ENCODE data around the gene DLGAP4.

DLGAP4 gene

GRCh38 chr20:36331209-36331608, 25.1 kb downstream of the DLGAP4 start:
- Histone ChIP-seq H3F3A (ENCODE audit: control insufficient read depth, insufficient read depth) (no peaks in the 10 kb centered on the region), H3K4me3 (ENCODE audit: low read length) (no peak overlapping the region), H3K9me3 (ENCODE audit: control insufficient read depth, insufficient read depth, low read length) (no peaks in the 10 kb centered on the region), H3K36me3 (ENCODE audit: control insufficient read depth, low read length) (no peaks in the 10 kb centered on the region), H3K4me2 (ENCODE audit: low read length) (no peak overlapping the region), H3K79me2 (ENCODE audit: control insufficient read depth, low read length) (no peaks in the 10 kb centered on the region), H3K9me2 (replicated peaks; ENCODE audit: control insufficient read depth, low read length) (no peaks in the 10 kb centered on the region), H3K27ac (ENCODE audit: low read depth, low read length) (no peak overlapping the region), H3K4me1 (ENCODE audit: control insufficient read depth, low read length) (no peaks in the 10 kb centered on the region), H3K27me3 (ENCODE audit: control insufficient read depth, low read length) (no peaks in the 10 kb centered on the region), H4K20me1 (ENCODE audit: control insufficient read depth, insufficient read depth, low read depth, low read length) (no peaks in the 10 kb centered on the region)
- TF ChIP-seq EZH2phosphoT487 (IDR thresholded peaks at IDR 0.05; ENCODE audit: borderline replicate concordance, low read length) (no peak), CTCF (IDR thresholded peaks at IDR 0.05; ENCODE audit: low read depth, low read length, poor library complexity, severe bottlenecking) (no peak)

- H3K9me2 ChIP-seq (replicated peaks; ENCODE audit: control insufficient read depth, low read length), result no peaks in the 10 kb centered on the region
- no peak overlapping the region for H3K4me2 ChIP-seq (ENCODE audit: low read length)
- H4K20me1 ChIP-seq (ENCODE audit: control insufficient read depth, insufficient read depth, low read depth, low read length), result no peaks in the 10 kb centered on the region
- no peak overlapping the region for H3K27ac ChIP-seq (ENCODE audit: low read depth, low read length)
- H3K4me1 ChIP-seq (ENCODE audit: control insufficient read depth, low read length), result no peaks in the 10 kb centered on the region
- H3K9me3 ChIP-seq (ENCODE audit: control insufficient read depth, insufficient read depth, low read length), result no peaks in the 10 kb centered on the region
- H3K27me3 ChIP-seq (ENCODE audit: control insufficient read depth, low read length), result no peaks in the 10 kb centered on the region
- H3F3A ChIP-seq (ENCODE audit: control insufficient read depth, insufficient read depth), result no peaks in the 10 kb centered on the region
- H3K4me3 ChIP-seq (ENCODE audit: low read length), result no peak overlapping the region
- no peaks in the 10 kb centered on the region for H3K36me3 ChIP-seq (ENCODE audit: control insufficient read depth, low read length)
- no peak for TF ChIP-seq EZH2phosphoT487 (IDR thresholded peaks at IDR 0.05; ENCODE audit: borderline replicate concordance, low read length)
- no peak for TF ChIP-seq CTCF (IDR thresholded peaks at IDR 0.05; ENCODE audit: low read depth, low read length, poor library complexity, severe bottlenecking)
- no peaks in the 10 kb centered on the region for H3K79me2 ChIP-seq (ENCODE audit: control insufficient read depth, low read length)
Measured at GRCh38 chr20:36333841-36334240, 27.7 kb downstream of the DLGAP4 start.

- Histone ChIP-seq H3K4me2 (ENCODE audit: low read length) (no peak overlapping the region), H3K36me3 (ENCODE audit: control insufficient read depth, low read length) (no peaks in the 10 kb centered on the region), H3K9me3 (ENCODE audit: control insufficient read depth, insufficient read depth, low read length) (no peaks in the 10 kb centered on the region), H3K79me2 (ENCODE audit: control insufficient read depth, low read length) (no peaks in the 10 kb centered on the region), H3K4me3 (ENCODE audit: low read length) (no peak overlapping the region), H3K4me1 (ENCODE audit: control insufficient read depth, low read length) (no peaks in the 10 kb centered on the region), H3K9me2 (replicated peaks; ENCODE audit: control insufficient read depth, low read length) (no peaks in the 10 kb centered on the region), H3K27ac (ENCODE audit: low read depth, low read length) (no peak overlapping the region), H4K20me1 (ENCODE audit: control insufficient read depth, insufficient read depth, low read depth, low read length) (no peaks in the 10 kb centered on the region), H3F3A (ENCODE audit: control insufficient read depth, insufficient read depth) (no peaks in the 10 kb centered on the region), H3K27me3 (ENCODE audit: control insufficient read depth, low read length) (no peaks in the 10 kb centered on the region)
- TF ChIP-seq CTCF (IDR thresholded peaks at IDR 0.05; ENCODE audit: low read depth, low read length, poor library complexity, severe bottlenecking), result no peak
- TF ChIP-seq EZH2phosphoT487 (IDR thresholded peaks at IDR 0.05; ENCODE audit: borderline replicate concordance, low read length), result no peak
Measured at GRCh38 chr20:36334281-36335205, 28.4 kb downstream of the DLGAP4 start.

All from DOHH2 (cell line).